ENCODE data around the gene ZMIZ2. TPM values are rescaled to one million over a fixed set of nuclear protein-coding genes. Genes with fewer than 3 reads are reported as not detected.
"Not testable (repeated sequence)": the region's sequence is repeated elsewhere in the genome, so short reads cannot be mapped to it uniquely, and the experiment has no call there.

The ZMIZ2 gene
- total RNA-seq, 1 donor from 2014 or later: 99.5 TPM

- Mint-ChIP-seq H3K9me3 (peaks cover 4% of the 10 kb centered on the region), H3K27ac (ENCODE audit: unreplicated experiment) (no peak overlapping the region), H3K27me3 (ENCODE audit: low read depth) (no peaks in the 10 kb centered on the region), H3K36me3 (ENCODE audit: low read depth) (peaks cover 3% of the 10 kb centered on the region), H3K4me3 (no peak overlapping the region), H3K4me1 (no peaks in the 10 kb centered on the region)
- TF ChIP-seq, protein P1, sequence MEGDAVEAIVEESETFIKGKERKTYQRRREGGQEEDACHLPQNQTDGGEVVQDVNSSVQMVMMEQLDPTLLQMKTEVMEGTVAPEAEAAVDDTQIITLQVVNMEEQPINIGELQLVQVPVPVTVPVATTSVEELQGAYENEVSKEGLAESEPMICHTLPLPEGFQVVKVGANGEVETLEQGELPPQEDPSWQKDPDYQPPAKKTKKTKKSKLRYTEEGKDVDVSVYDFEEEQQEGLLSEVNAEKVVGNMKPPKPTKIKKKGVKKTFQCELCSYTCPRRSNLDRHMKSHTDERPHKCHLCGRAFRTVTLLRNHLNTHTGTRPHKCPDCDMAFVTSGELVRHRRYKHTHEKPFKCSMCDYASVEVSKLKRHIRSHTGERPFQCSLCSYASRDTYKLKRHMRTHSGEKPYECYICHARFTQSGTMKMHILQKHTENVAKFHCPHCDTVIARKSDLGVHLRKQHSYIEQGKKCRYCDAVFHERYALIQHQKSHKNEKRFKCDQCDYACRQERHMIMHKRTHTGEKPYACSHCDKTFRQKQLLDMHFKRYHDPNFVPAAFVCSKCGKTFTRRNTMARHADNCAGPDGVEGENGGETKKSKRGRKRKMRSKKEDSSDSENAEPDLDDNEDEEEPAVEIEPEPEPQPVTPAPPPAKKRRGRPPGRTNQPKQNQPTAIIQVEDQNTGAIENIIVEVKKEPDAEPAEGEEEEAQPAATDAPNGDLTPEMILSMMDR (conservative IDR thresholded peaks at IDR 0.05): no peak
- no peak for DNase-seq (ENCODE audit: low read depth, low spot score)
These were observed 24.4 kb upstream of the ZMIZ2 start for GRCh38 chr7:44724276-44724675.

GRCh38 chr7:44726250-44726649, 22.4 kb upstream of the ZMIZ2 start:
- not testable (repeated sequence) for H3K9me3 Mint-ChIP-seq; H3K4me3 Mint-ChIP-seq; DNase-seq (ENCODE audit: low read depth, low spot score); H3K27ac Mint-ChIP-seq (ENCODE audit: unreplicated experiment); H3K36me3 Mint-ChIP-seq (ENCODE audit: low read depth); H3K4me1 Mint-ChIP-seq; H3K27me3 Mint-ChIP-seq (ENCODE audit: low read depth)

DNA sequence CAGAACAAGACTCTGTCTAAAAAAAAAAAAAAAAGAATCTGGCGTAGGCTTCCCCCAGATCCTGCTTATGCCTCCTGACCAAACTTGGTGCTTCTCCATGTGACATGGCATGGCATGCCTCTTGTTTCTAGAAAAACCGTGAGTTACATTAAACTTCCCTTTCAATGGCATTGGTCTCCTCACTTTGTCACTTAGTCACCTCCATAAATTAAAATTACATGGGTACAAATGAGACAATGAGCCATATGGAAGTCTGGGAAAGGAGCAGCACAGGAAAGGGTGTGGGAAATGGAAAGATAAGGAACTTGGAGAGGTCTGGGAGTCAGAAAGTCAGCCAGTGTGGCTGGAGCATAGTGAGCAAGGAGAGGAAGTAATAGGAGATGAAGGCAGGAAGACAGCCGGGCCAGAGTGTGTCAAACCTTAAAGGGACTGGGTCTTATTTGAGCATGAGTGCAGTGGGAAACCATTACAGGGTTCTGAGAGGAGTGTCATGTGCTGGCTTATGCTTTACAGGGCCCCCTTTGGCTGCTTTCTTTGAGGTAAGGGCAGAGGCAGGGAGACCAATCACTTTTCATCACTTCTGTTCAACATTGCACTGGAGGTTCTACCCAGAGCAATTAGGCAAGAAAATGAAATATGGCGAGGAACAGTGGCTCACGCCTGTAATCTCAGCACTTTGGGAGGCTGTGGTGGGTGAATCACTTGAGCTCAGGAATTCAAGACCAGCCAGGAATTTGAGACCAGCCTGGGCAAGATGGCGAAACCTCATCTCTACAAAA, 21.3 kb upstream of the ZMIZ2 start:
- TF ChIP-seq, protein P1 (conservative IDR thresholded peaks at IDR 0.05): no peak
- peaks cover 4% of the 10 kb centered on the region for H3K4me1 Mint-ChIP-seq
- no peak overlapping the region for H3K4me3 Mint-ChIP-seq
- H3K36me3 Mint-ChIP-seq (ENCODE audit: low read depth): no peaks in the 10 kb centered on the region
- H3K9me3 Mint-ChIP-seq: no peaks in the 10 kb centered on the region
- no peaks in the 10 kb centered on the region for H3K27me3 Mint-ChIP-seq (ENCODE audit: low read depth)
- H3K27ac Mint-ChIP-seq (ENCODE audit: unreplicated experiment): no peak overlapping the region
- DNase-seq (ENCODE audit: low read depth, low spot score): no peak

DNA sequence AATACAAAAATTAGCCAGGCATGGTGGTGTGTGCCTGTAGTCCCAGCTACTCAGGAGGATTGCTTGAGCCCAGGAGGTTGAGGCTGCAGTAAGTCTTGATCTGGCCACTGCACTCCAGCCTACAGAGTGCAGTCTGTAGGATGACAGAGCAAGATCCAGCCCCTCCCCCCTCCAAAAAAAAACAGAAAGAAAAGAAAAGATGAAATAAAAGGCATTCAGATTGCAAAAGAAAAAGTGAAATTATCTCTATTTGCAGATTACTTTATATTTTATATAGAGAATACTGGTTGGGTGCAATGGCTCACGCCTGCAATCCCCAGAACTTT, 20.7 kb upstream of the ZMIZ2 start:
- Mint-ChIP-seq H3K4me1 (peaks cover 4% of the 10 kb centered on the region), H3K9me3 (no peaks in the 10 kb centered on the region), H3K27me3 (ENCODE audit: low read depth) (no peaks in the 10 kb centered on the region), H3K36me3 (ENCODE audit: low read depth) (no peaks in the 10 kb centered on the region), H3K27ac (ENCODE audit: unreplicated experiment) (no peak overlapping the region), H3K4me3 (no peak overlapping the region)
- TF ChIP-seq, protein P1 (conservative IDR thresholded peaks at IDR 0.05): no peak
- DNase-seq (ENCODE audit: low read depth, low spot score): no peak

DNA sequence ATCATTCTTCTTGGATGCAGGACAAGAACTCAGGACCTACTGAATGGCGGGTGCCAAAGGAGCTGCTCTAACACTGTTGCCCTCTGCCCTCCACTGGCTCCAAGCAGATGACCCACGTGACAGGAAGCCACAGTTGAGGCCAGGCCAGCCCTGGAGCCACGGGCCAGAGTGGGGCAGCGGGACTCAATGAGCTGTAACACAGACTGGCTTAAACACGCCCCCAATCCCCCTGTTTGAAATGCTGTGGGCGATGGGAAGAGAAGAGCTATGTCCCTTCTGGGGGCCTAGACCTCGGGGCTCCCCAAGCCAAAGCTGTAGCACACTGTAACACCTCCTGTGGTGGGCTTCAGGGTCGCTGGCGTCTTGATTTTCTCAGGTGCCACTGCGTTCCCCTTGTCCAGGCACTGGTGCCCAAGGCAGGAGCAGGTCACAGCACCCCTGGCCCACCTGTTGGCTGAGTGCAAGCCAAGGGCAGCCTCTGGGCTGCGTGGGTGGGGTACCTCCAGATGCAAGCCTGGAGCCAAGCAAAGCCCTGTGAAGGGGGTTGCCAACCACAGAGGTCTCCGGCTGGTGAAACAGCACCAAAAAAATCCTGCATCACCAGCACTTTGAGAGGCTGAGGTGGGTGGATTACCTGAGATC, 18.6 kb upstream of the ZMIZ2 start:
- peaks cover 4% of the 10 kb centered on the region for H3K4me1 Mint-ChIP-seq
- no peaks in the 10 kb centered on the region for H3K27me3 Mint-ChIP-seq (ENCODE audit: low read depth)
- DNase-seq (ENCODE audit: low read depth, low spot score): no peak
- no peaks in the 10 kb centered on the region for H3K9me3 Mint-ChIP-seq
- no peak overlapping the region for H3K27ac Mint-ChIP-seq (ENCODE audit: unreplicated experiment)
- no peak overlapping the region for H3K4me3 Mint-ChIP-seq
- no peaks in the 10 kb centered on the region for H3K36me3 Mint-ChIP-seq (ENCODE audit: low read depth)
- TF ChIP-seq, protein P1 (conservative IDR thresholded peaks at IDR 0.05): no peak

- not testable (repeated sequence) for H3K9me3 Mint-ChIP-seq; H3K27ac Mint-ChIP-seq (ENCODE audit: unreplicated experiment); H3K4me3 Mint-ChIP-seq; H3K4me1 Mint-ChIP-seq; H3K36me3 Mint-ChIP-seq (ENCODE audit: low read depth); H3K27me3 Mint-ChIP-seq (ENCODE audit: low read depth); DNase-seq (ENCODE audit: low read depth, low spot score)
These were observed 15.7 kb upstream of the ZMIZ2 start for GRCh38 chr7:44732971-44733370.
